ENCODE measurements around the gene PLBD2. TPM values are rescaled to one million over a fixed set of nuclear protein-coding genes. Genes with fewer than 3 reads are reported as not detected.

The PLBD2 gene
- total RNA-seq, 1 experiment from 2014 or later: 30.7 TPM

- peaks cover 7% of the 10 kb centered on the region; the same call in 1 of the 2 replicates for H3F3A ChIP-seq (ENCODE audit: insufficient read depth, low read depth)
- no peaks in the 10 kb centered on the region for H3K4me1 ChIP-seq (replicated peaks; ENCODE audit: insufficient read depth)
- no peak for DNase-seq
- BruUV-seq (replicated peaks): no TSS peak
- H3K36me3 ChIP-seq (ENCODE audit: low read depth): no peaks in the 10 kb centered on the region
- no peaks in the 10 kb centered on the region for H3K79me2 ChIP-seq (ENCODE audit: low read depth)
- H4K20me1 ChIP-seq (ENCODE audit: insufficient read depth): no peaks in the 10 kb centered on the region
- no peak overlapping the region for H3K4me2 ChIP-seq
- no peak overlapping the region for H3K4me3 ChIP-seq
- intact Hi-C loops (cut with micrococcal nuclease; ENCODE audit: unreplicated experiment): no loop called here
- TF ChIP-seq CTCF (conservative IDR thresholded peaks at IDR 0.05): no peak
- no peak for TF ChIP-seq EZH2 (IDR thresholded peaks at IDR 0.05; ENCODE audit: low read depth)
- POLR2A ChIA-PET (ENCODE audit: unreplicated experiment): interaction anchor here (0.5 kb wide), 1 partner anchor 22 kb away, joined by 22 read pairs; no protein-coding TSS in a partner anchor
- no peak overlapping the region for H2AFZ ChIP-seq
- CTCF ChIA-PET: no interaction called here
- H3K9me3 ChIP-seq (ENCODE audit: insufficient read depth, low read depth): no peaks in the 10 kb centered on the region
- H3K27me3 ChIP-seq (ENCODE audit: insufficient read depth, low read depth): no peaks in the 10 kb centered on the region
- no peaks in the 10 kb centered on the region for H3K9me2 ChIP-seq (ENCODE audit: insufficient read depth)
- no peak overlapping the region for H3K27ac ChIP-seq
Observed at GRCh38 chr12:113346353-113346752, 12.0 kb upstream of the PLBD2 start.

DNA sequence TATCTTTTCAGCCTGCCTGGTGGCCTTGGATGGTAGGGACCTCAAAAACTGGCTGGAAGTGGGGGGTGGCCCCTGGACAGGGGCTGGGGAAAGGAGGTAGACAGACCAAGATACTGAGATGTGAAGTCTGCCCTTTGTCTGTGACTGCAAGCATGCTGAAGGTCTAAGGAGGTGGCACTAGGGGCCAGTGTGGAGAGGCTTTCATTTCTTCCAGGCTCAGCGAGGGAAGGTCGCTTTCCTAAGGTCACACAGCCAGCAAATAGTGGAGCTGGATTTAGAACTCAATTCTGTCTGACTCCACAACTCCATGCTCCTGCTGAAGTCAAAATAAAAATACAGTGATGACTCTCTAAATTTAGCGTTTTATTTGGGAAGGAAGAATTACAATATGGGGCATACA is 11.3 kb upstream of the PLBD2 start:
- Histone ChIP-seq H3K4me3 (no peak overlapping the region), H3F3A (ENCODE audit: insufficient read depth, low read depth) (peaks cover 7% of the 10 kb centered on the region; the same call in 1 of the 2 replicates), H3K9me3 (ENCODE audit: insufficient read depth, low read depth) (no peaks in the 10 kb centered on the region), H3K27ac (no peak overlapping the region), H4K20me1 (ENCODE audit: insufficient read depth) (no peaks in the 10 kb centered on the region), H3K27me3 (ENCODE audit: insufficient read depth, low read depth) (no peaks in the 10 kb centered on the region), H3K4me1 (replicated peaks; ENCODE audit: insufficient read depth) (no peaks in the 10 kb centered on the region), H3K9me2 (ENCODE audit: insufficient read depth) (no peaks in the 10 kb centered on the region), H3K79me2 (ENCODE audit: low read depth) (no peaks in the 10 kb centered on the region), H2AFZ (no peak overlapping the region), H3K4me2 (no peak overlapping the region), H3K36me3 (ENCODE audit: low read depth) (no peaks in the 10 kb centered on the region)
- CTCF ChIA-PET: no interaction called here
- no TSS peak for BruUV-seq (replicated peaks)
- DNase-seq: no peak
- POLR2A ChIA-PET (ENCODE audit: unreplicated experiment): interaction anchor here (0.5 kb wide), 1 partner anchor 23 kb away, joined by 22 read pairs; no protein-coding TSS in a partner anchor
- no peak for TF ChIP-seq CTCF (conservative IDR thresholded peaks at IDR 0.05)
- TF ChIP-seq EZH2 (IDR thresholded peaks at IDR 0.05; ENCODE audit: low read depth): no peak
- intact Hi-C loops (cut with micrococcal nuclease; ENCODE audit: unreplicated experiment): no loop called here

DNA sequence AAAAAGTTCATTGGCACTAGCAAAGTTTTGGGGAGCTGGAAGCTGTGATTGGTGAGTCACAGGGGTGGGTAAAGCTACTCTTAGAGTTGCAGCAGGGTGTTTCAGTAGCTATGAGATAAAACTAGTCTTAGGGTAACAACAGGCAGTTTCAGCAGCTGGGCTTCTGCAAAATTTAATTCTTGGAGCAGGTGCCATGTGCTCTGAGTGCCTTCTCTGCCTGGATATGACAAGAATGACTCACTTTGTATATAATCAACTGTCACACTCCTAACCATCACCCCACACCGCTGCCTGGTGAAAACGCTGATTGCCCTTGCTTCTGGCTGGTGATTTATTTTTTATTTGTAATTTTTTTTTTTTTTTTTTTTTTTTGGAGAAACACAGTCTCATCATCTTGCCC is 10.5 kb upstream of the PLBD2 start:
- CTCF ChIA-PET: no interaction called here
- no TSS peak for BruUV-seq (replicated peaks)
- TF ChIP-seq CTCF (conservative IDR thresholded peaks at IDR 0.05) (no peak), EZH2 (IDR thresholded peaks at IDR 0.05; ENCODE audit: low read depth) (no peak)

More for the DNA sequence above, 10.5 kb upstream of the PLBD2 start:
- intact Hi-C loops (cut with micrococcal nuclease; ENCODE audit: unreplicated experiment): no loop called here
- Histone ChIP-seq H2AFZ (no peak overlapping the region), H3K4me1 (replicated peaks; ENCODE audit: insufficient read depth) (no peaks in the 10 kb centered on the region), H4K20me1 (ENCODE audit: insufficient read depth) (no peaks in the 10 kb centered on the region), H3K27me3 (ENCODE audit: insufficient read depth, low read depth) (no peaks in the 10 kb centered on the region), H3K27ac (no peak overlapping the region), H3K4me2 (no peak overlapping the region), H3K36me3 (ENCODE audit: low read depth) (no peaks in the 10 kb centered on the region), H3F3A (ENCODE audit: insufficient read depth, low read depth) (peaks cover 7% of the 10 kb centered on the region; the same call in 1 of the 2 replicates), H3K79me2 (ENCODE audit: low read depth) (no peaks in the 10 kb centered on the region), H3K9me3 (ENCODE audit: insufficient read depth, low read depth) (no peaks in the 10 kb centered on the region), H3K4me3 (no peak overlapping the region), H3K9me2 (ENCODE audit: insufficient read depth) (no peaks in the 10 kb centered on the region)
- POLR2A ChIA-PET (ENCODE audit: unreplicated experiment): no interaction called here
- no peak for DNase-seq

All from PC-9 (cell line).